WTC11 (cell line): Measurements from ENCODE around the gene TAF13. TPM values are rescaled to one million over a fixed set of nuclear protein-coding genes. Genes with fewer than 3 reads are reported as not detected.
A peak's percentile ranks its signal among the peaks of the same experiment; 100 is the strongest.

Experiments used
- ATAC-seq: fragments of 200-7000 bp; cut with Tn5 transposase; 2 replicates; pipeline ENCODE4 v1.10.0; 2021; ENCODE audit warnings: mild to moderate bottlenecking, moderate library complexity
- CTCF ChIA-PET: fragments of 300-600 bp; sonication (Branson Sonifier 250); formaldehyde crosslinking; loops from one replicate; lab custom pipeline; 2021; ENCODE audit warnings: antibody characterized with exemption; lab: Charles Lee
- POLR2A ChIA-PET: fragments of 350-600 bp; sonication (Branson Sonifier 250); formaldehyde crosslinking; loops from one replicate; lab custom pipeline; 2021; ENCODE audit warnings: antibody characterized with exemption; lab: Charles Lee
- DNase-seq: peaks from one replicate; pipeline ENCODE4 v3.0.0; 2021; ENCODE audit warnings: low spot score
- H3K27ac Mint-ChIP-seq: 2 replicates; pipeline ENCODE4 v1.8.0; 2021; ENCODE audit warnings: mixed read lengths
- H3K27me3 Mint-ChIP-seq: 2 replicates; pipeline ENCODE4 v1.8.0; 2021; ENCODE audit warnings: low read depth, mild to moderate bottlenecking, moderate library complexity, mixed read lengths
- H3K36me3 Mint-ChIP-seq: 2 replicates; pipeline ENCODE4 v1.8.0; 2021; ENCODE audit warnings: mixed read lengths
- H3K4me1 Mint-ChIP-seq: 2 replicates; pipeline ENCODE4 v1.8.0; 2022; ENCODE audit warnings: mixed read lengths
- H3K4me3 Mint-ChIP-seq: 2 replicates; pipeline ENCODE4 v1.8.0; 2021; ENCODE audit warnings: mild to moderate bottlenecking, moderate library complexity, mixed read lengths
- H3K9me3 Mint-ChIP-seq: 2 replicates; pipeline ENCODE4 v1.8.0; 2021; ENCODE audit warnings: mixed read lengths
- ETV6 ChIP-seq: sonication (generic); formaldehyde crosslinking; IDR thresholded peaks from 2 replicates; pipeline ENCODE4 v1.8.1; 2022; ENCODE audit warnings: mild to moderate bottlenecking, missing genetic modification reagents
- HMGA2 ChIP-seq: fragments of 250-450 bp; sonication (Bioruptor Pico); IDR thresholded peaks from 2 replicates; pipeline ENCODE4 v1.4.0; 2021; ENCODE audit warnings: mild to moderate bottlenecking, moderate library complexity
- IRF2 ChIP-seq: sonication (generic); formaldehyde crosslinking; IDR thresholded peaks from 2 replicates; pipeline ENCODE4 v1.8.0; 2022; ENCODE audit warnings: low read depth, missing genetic modification reagents, borderline replicate concordance
- MYBL2 ChIP-seq: sonication (generic); formaldehyde crosslinking; IDR thresholded peaks from 2 replicates; pipeline ENCODE4 v1.8.1; 2023; ENCODE audit warnings: mild to moderate bottlenecking, moderate library complexity, missing genetic modification reagents
- NR2C2 ChIP-seq: sonication (generic); formaldehyde crosslinking; IDR thresholded peaks from 2 replicates; pipeline ENCODE4 v1.8.0; 2022; ENCODE audit warnings: mild to moderate bottlenecking, missing genetic modification reagents
- SP1 ChIP-seq: sonication (generic); formaldehyde crosslinking; conservative IDR thresholded peaks from 2 replicates; pipeline ENCODE4 v1.8.1; 2022; ENCODE audit warnings: missing genetic modification reagents
- TCF7 ChIP-seq: sonication (generic); formaldehyde crosslinking; IDR thresholded peaks from 2 replicates; pipeline ENCODE4 v1.8.0; 2022; ENCODE audit warnings: mild to moderate bottlenecking, low read depth, missing genetic modification reagents, moderate library complexity
- ZNF263 ChIP-seq: sonication (generic); formaldehyde crosslinking; IDR thresholded peaks from 2 replicates; pipeline ENCODE4 v1.8.1; 2022; ENCODE audit warnings: low read depth, mild to moderate bottlenecking, moderate library complexity, missing genetic modification reagents
- total RNA-seq: library from RNA; stranded (reverse); gene quantifications from 3 replicates; pipeline ENCODE4 v1.2.3, GENCODE V29; 2021
- TF ChIP-seq, protein P1 (sequence below): sonication (generic); formaldehyde crosslinking; IDR thresholded peaks from 2 replicates; pipeline ENCODE4 v1.8.1; 2022; ENCODE audit warnings: missing genetic modification reagents, borderline replicate concordance
- TF ChIP-seq, protein P2 (sequence below): sonication (generic); formaldehyde crosslinking; IDR thresholded peaks from 2 replicates; pipeline ENCODE4 v1.8.1; 2022; ENCODE audit warnings: mild to moderate bottlenecking, missing genetic modification reagents, moderate library complexity, borderline replicate concordance
- TF ChIP-seq, protein P3 (sequence below): fragments of 250-450 bp; sonication (Bioruptor Pico); conservative IDR thresholded peaks from 2 replicates; pipeline ENCODE4 v1.9.0; 2021; ENCODE audit warnings: mild to moderate bottlenecking
- TF ChIP-seq, protein P4 (sequence below): sonication (generic); formaldehyde crosslinking; IDR thresholded peaks from 2 replicates; pipeline ENCODE4 v1.8.1; 2023; ENCODE audit warnings: mild to moderate bottlenecking, moderate library complexity, missing genetic modification reagents
- TF ChIP-seq, protein P5 (sequence below): sonication (generic); formaldehyde crosslinking; IDR thresholded peaks from 2 replicates; pipeline ENCODE4 v1.8.1; 2023; ENCODE audit warnings: mild to moderate bottlenecking, missing genetic modification reagents, borderline replicate concordance
- TF ChIP-seq, protein P6 (sequence below): sonication (generic); formaldehyde crosslinking; conservative IDR thresholded peaks from 2 replicates; pipeline ENCODE4 v1.8.1; 2023; ENCODE audit warnings: mild to moderate bottlenecking, low read depth, missing genetic modification reagents, moderate library complexity
- TF ChIP-seq, protein P7 (sequence below): sonication (generic); formaldehyde crosslinking; IDR thresholded peaks from 2 replicates; pipeline ENCODE4 v1.8.1; 2023; ENCODE audit warnings: mild to moderate bottlenecking, missing genetic modification reagents

Gene TAF13
- total RNA-seq, 1 experiment from 2014 or later = 43.0 TPM

DNA sequence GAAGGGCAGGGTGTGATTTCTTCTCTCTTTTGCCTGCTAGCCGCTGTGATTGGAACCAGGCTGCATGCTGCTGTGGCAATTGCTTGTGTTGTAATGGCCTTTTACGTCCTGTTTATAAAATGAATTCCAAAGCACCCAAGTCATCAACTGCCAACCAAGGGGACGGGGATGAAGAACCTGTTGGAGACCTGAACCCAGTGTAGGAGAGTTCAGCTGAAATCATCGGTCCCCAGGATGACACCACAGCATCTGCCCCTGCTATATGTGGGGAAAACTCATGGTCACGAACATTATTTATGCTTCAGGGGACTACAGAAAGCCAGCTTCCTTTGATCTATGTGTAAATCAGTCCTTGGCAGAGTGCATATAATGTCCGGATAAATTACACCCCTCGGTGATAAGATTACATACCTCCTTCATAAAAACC, 18.6 kb upstream of the TAF13 start (continued):
- TF ChIP-seq, protein P1, sequence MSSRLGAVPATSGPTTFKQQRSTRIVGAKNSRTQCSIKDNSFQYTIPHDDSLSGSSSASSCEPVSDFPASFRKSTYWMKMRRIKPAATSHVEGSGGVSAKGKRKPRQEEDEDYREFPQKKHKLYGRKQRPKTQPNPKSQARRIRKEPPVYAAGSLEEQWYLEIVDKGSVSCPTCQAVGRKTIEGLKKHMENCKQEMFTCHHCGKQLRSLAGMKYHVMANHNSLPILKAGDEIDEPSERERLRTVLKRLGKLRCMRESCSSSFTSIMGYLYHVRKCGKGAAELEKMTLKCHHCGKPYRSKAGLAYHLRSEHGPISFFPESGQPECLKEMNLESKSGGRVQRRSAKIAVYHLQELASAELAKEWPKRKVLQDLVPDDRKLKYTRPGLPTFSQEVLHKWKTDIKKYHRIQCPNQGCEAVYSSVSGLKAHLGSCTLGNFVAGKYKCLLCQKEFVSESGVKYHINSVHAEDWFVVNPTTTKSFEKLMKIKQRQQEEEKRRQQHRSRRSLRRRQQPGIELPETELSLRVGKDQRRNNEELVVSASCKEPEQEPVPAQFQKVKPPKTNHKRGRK (CRISPR knock-in tag) = no peak

DNA sequence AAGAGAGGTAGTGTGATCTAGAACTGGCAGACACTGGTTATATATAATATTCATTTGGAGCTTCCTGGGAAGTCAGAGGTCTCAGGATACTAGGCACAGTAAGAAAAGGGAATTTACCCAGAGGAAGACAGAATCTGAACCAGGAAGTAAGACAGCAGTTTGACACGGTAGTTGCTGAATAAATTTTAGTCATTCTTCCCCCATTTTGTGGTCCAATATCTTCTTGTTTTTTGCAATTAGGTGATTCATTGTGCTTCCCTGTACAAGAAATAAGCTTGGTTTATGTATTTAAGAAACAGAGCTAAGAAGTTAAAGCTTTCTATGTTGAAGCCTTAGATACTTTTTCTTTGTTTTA, 16.0 kb upstream of the TAF13 start:
- Mint-ChIP-seq H3K9me3 (no peaks in the 10 kb centered on the region), H3K36me3 (peaks cover 14% of the 10 kb centered on the region), H3K27ac (peak overlapping the region; percentile 93; the same call in 1 of the 2 replicates), H3K4me1 (peaks cover 26% of the 10 kb centered on the region), H3K4me3 (peak overlapping the region; percentile 80), H3K27me3 (no peaks in the 10 kb centered on the region)
- no peak for ATAC-seq
- ChIA-PET POLR2A (no interaction called here), CTCF (interaction anchor here (2.0 kb wide), 1 partner anchor 8 kb away, joined by 18 read pairs; no protein-coding TSS in a partner anchor)
- DNase-seq = no peak
- TF ChIP-seq TCF7 = no peak
- TF ChIP-seq, protein P2, sequence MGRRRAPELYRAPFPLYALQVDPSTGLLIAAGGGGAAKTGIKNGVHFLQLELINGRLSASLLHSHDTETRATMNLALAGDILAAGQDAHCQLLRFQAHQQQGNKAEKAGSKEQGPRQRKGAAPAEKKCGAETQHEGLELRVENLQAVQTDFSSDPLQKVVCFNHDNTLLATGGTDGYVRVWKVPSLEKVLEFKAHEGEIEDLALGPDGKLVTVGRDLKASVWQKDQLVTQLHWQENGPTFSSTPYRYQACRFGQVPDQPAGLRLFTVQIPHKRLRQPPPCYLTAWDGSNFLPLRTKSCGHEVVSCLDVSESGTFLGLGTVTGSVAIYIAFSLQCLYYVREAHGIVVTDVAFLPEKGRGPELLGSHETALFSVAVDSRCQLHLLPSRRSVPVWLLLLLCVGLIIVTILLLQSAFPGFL = no peak
- TF ChIP-seq, protein P3, sequence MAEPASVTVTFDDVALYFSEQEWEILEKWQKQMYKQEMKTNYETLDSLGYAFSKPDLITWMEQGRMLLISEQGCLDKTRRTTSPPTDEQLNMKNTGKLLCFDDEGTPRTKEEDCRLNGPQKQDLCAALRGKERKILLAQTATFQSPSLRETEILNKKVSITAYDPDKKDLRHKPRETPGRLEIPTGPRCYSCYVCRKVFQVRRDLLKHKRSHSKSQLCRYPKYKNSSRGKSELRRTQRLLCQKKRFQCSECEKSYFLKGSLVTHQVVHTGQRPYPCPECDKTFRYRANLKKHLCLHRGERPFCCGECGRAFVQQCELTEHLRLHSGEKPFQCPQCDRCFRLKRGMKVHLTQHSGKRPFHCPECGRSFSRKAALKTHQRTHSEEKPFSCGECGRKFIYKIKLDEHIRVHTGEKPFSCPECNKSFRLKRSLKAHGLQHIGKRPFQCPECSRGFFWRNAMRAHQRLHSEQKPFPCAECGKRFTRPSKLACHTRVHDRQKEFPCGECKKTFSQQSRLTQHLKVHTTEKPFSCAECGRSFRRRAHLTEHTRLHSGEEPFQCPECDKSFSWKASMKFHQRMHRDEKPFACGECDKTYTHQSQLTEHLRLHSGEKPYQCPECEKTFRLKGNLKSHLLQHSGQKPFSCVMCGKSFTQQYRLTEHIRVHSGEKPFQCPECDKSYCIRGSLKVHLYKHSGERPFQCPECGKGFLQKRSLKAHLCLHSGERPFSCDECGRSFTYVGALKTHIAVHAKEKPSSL = no peak
- TF ChIP-seq MYBL2 (CRISPR knock-in tag) = no peak
- TF ChIP-seq, protein P4, sequence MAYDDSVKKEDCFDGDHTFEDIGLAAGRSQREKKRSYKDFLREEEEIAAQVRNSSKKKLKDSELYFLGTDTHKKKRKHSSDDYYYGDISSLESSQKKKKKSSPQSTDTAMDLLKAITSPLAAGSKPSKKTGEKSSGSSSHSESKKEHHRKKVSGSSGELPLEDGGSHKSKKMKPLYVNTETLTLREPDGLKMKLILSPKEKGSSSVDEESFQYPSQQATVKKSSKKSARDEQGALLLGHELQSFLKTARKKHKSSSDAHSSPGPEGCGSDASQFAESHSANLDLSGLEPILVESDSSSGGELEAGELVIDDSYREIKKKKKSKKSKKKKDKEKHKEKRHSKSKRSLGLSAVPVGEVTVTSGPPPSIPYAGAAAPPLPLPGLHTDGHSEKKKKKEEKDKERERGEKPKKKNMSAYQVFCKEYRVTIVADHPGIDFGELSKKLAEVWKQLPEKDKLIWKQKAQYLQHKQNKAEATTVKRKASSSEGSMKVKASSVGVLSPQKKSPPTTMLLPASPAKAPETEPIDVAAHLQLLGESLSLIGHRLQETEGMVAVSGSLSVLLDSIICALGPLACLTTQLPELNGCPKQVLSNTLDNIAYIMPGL (CRISPR knock-in tag) = no peak
- TF ChIP-seq HMGA2 (CRISPR knock-in tag) = no peak
- TF ChIP-seq IRF2 (CRISPR knock-in tag) = no peak
- no peak for TF ChIP-seq ZNF263 (CRISPR knock-in tag)
- TF ChIP-seq, protein P5, sequence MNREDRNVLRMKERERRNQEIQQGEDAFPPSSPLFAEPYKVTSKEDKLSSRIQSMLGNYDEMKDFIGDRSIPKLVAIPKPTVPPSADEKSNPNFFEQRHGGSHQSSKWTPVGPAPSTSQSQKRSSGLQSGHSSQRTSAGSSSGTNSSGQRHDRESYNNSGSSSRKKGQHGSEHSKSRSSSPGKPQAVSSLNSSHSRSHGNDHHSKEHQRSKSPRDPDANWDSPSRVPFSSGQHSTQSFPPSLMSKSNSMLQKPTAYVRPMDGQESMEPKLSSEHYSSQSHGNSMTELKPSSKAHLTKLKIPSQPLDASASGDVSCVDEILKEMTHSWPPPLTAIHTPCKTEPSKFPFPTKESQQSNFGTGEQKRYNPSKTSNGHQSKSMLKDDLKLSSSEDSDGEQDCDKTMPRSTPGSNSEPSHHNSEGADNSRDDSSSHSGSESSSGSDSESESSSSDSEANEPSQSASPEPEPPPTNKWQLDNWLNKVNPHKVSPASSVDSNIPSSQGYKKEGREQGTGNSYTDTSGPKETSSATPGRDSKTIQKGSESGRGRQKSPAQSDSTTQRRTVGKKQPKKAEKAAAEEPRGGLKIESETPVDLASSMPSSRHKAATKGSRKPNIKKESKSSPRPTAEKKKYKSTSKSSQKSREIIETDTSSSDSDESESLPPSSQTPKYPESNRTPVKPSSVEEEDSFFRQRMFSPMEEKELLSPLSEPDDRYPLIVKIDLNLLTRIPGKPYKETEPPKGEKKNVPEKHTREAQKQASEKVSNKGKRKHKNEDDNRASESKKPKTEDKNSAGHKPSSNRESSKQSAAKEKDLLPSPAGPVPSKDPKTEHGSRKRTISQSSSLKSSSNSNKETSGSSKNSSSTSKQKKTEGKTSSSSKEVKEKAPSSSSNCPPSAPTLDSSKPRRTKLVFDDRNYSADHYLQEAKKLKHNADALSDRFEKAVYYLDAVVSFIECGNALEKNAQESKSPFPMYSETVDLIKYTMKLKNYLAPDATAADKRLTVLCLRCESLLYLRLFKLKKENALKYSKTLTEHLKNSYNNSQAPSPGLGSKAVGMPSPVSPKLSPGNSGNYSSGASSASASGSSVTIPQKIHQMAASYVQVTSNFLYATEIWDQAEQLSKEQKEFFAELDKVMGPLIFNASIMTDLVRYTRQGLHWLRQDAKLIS (CRISPR knock-in tag) = no peak
- no peak for TF ChIP-seq ETV6 (CRISPR knock-in tag)
- no peak for TF ChIP-seq NR2C2 (CRISPR knock-in tag)
- TF ChIP-seq, protein P6, sequence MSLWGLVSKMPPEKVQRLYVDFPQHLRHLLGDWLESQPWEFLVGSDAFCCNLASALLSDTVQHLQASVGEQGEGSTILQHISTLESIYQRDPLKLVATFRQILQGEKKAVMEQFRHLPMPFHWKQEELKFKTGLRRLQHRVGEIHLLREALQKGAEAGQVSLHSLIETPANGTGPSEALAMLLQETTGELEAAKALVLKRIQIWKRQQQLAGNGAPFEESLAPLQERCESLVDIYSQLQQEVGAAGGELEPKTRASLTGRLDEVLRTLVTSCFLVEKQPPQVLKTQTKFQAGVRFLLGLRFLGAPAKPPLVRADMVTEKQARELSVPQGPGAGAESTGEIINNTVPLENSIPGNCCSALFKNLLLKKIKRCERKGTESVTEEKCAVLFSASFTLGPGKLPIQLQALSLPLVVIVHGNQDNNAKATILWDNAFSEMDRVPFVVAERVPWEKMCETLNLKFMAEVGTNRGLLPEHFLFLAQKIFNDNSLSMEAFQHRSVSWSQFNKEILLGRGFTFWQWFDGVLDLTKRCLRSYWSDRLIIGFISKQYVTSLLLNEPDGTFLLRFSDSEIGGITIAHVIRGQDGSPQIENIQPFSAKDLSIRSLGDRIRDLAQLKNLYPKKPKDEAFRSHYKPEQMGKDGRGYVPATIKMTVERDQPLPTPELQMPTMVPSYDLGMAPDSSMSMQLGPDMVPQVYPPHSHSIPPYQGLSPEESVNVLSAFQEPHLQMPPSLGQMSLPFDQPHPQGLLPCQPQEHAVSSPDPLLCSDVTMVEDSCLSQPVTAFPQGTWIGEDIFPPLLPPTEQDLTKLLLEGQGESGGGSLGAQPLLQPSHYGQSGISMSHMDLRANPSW (CRISPR knock-in tag) = no peak
- TF ChIP-seq SP1 (CRISPR knock-in tag) = no peak
- TF ChIP-seq, protein P7, sequence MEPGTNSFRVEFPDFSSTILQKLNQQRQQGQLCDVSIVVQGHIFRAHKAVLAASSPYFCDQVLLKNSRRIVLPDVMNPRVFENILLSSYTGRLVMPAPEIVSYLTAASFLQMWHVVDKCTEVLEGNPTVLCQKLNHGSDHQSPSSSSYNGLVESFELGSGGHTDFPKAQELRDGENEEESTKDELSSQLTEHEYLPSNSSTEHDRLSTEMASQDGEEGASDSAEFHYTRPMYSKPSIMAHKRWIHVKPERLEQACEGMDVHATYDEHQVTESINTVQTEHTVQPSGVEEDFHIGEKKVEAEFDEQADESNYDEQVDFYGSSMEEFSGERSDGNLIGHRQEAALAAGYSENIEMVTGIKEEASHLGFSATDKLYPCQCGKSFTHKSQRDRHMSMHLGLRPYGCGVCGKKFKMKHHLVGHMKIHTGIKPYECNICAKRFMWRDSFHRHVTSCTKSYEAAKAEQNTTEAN (CRISPR knock-in tag) = no peak
